HepG2 (cell line): ENCODE data around the gene CFAP69. TPM values are rescaled to one million over a fixed set of nuclear protein-coding genes. Genes with fewer than 3 reads are reported as not detected.

Source experiments
- ATAD3A ChIP-seq: sonication (generic); formaldehyde crosslinking; IDR thresholded peaks from 2 replicates; pipeline ENCODE4 v1.4.0; 2020; ENCODE audit warnings: missing genetic modification reagents
- ERF ChIP-seq: IDR thresholded peaks from 2 replicates; pipeline ENCODE4 v1.6.1; 2018; ENCODE audit warnings: missing biosample characterization, missing genetic modification reagents
- FOXP1 ChIP-seq, 2 experiments: fragments of 450-650 bp in 1 of 2; IDR thresholded peaks; 2 replicates each; pipeline ENCODE4 v1.6.1; 2017 to 2018; ENCODE audit warnings: antibody characterized with exemption in 1 of 2
- NR2F6 ChIP-seq, 2 experiments: IDR thresholded peaks; 2 replicates each; pipeline ENCODE4 v1.6.1; 2016; ENCODE audit warnings: antibody characterized with exemption in 1 of 2, mild to moderate bottlenecking in 1 of 2
- RFX3 ChIP-seq: IDR thresholded peaks from 2 replicates; pipeline ENCODE4 v1.6.1; 2016; ENCODE audit warnings: missing biosample characterization, missing genetic modification reagents
- ZNF276 ChIP-seq: sonication (generic); formaldehyde crosslinking; IDR thresholded peaks from 2 replicates; pipeline ENCODE4 v1.4.0; 2020; ENCODE audit warnings: mild to moderate bottlenecking, low read depth, missing genetic modification reagents
- ZNF331 ChIP-seq: sonication (generic); formaldehyde crosslinking; IDR thresholded peaks from 2 replicates; pipeline ENCODE4 v1.4.0; 2020; ENCODE audit warnings: missing genetic modification reagents
- ZNF598 ChIP-seq: sonication (generic); formaldehyde crosslinking; IDR thresholded peaks from 2 replicates; pipeline ENCODE4 v1.5.1; 2020; ENCODE audit warnings: mild to moderate bottlenecking, missing genetic modification reagents, borderline replicate concordance
- ZNF615 ChIP-seq: sonication (generic); formaldehyde crosslinking; IDR thresholded peaks from 2 replicates; pipeline ENCODE4 v1.5.0; 2020; ENCODE audit warnings: mild to moderate bottlenecking, missing genetic modification reagents, borderline replicate concordance
- polyA plus RNA-seq, 8 experiments: library from polyadenylated mRNA; depleted of rRNA in 3 of 8; stranded (reverse) in 7 of 8; unstranded in 1 of 8; fragments of >200 nt; fragmentation: Illumina TruSeq in 4 of 8; extraction: Trizol in 4 of 8; gene quantifications; 2 replicates each; pipeline versions ENCODE4 v1.2.1 to v1.2.3, GENCODE V29; 2011 to 2016; ENCODE audit warnings: low read depth in 4 of 8, missing spikeins in 1 of 8, mixed read lengths in 1 of 8; ENCODE audit not compliant: insufficient read depth in 1 of 8
- total RNA-seq, 5 experiments: library from RNA; depleted of rRNA; stranded (reverse); fragments of >200 nt; fragmentation: Illumina TruSeq; extraction: Trizol; gene quantifications; 2 replicates each; pipeline ENCODE4 v1.2.3, GENCODE V29; 2016; ENCODE audit warnings: low read depth in 1 of 5
- TF ChIP-seq, protein P1 (sequence below): IDR thresholded peaks from 2 replicates; pipeline ENCODE4 v1.6.1; 2016; ENCODE audit warnings: low read depth
- TF ChIP-seq, protein P2 (sequence below): IDR thresholded peaks from 2 replicates; pipeline ENCODE4 v1.6.1; 2016; ENCODE audit warnings: missing compliant biosample characterization, missing genetic modification reagents, borderline replicate concordance
- TF ChIP-seq, protein P3 (sequence below): sonication (generic); formaldehyde crosslinking; IDR thresholded peaks from 2 replicates; pipeline ENCODE4 v1.9.0; 2022; ENCODE audit warnings: missing genetic modification reagents, mild to moderate bottlenecking, borderline replicate concordance
- TF ChIP-seq, protein P4 (sequence below): sonication (generic); formaldehyde crosslinking; IDR thresholded peaks from 2 replicates; pipeline ENCODE4 v1.5.1; 2020; ENCODE audit warnings: mild to moderate bottlenecking, missing genetic modification reagents
- TF ChIP-seq, protein P5 (sequence below): sonication (generic); formaldehyde crosslinking; IDR thresholded peaks from 2 replicates; pipeline ENCODE4 v1.8.0; 2022; ENCODE audit warnings: mild to moderate bottlenecking, missing genetic modification reagents
- TF ChIP-seq, protein P6 (sequence below): sonication (generic); formaldehyde crosslinking; IDR thresholded peaks from 2 replicates; pipeline ENCODE4 v1.4.0; 2020; ENCODE audit warnings: mild to moderate bottlenecking, missing genetic modification reagents

CFAP69 gene
- total and polyA plus RNA-seq, 2 of the 13 experiments (the other 11 are each of a cell fraction or from before 2014, with no cell fraction given): 2.2 to 4.0 TPM

DNA sequence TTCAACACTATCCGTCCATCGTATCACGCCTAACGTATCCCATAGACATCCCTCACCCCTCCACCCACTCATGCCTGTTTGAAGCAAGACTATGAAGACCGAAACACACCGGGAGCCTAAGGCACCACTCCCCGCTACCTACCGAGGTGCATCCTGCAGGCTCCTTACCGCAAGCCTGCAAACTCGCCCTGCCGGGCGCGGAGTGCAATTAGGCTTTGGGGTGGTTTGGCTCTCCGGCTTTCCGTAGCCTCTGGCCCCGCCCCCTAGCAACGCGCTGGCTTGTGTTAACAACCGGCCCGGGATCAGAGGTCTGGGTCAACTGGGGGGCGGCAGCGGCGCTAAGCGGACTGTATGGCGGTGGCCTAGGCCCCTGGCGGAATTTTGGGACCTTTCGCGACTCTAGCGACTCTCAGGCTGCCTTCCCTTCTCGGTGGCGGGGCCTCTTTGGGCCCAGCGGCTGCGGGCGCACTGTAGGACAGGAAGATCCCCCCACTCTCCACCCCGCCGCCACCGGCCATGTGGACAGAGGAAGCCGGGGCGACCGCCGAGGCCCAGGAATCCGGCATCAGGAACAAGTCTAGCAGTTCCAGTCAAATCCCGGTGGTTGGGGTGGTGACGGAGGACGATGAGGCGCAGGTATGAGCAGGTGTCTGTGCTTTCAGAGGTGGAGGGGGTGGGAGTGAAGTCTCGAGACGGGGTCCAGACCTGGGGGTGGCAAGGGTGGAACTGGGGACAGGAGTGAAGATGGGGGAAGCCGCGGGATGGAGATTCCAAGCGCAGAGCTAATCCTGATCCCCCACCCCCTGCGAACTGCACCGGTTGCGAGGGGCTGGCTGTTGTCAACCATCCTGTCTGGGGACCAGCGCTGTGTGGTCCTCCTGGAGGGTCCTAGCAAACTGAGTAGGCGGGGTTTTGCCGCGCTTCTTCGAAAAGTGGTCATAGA, at the start of gene CFAP69 (continued):
- TF ChIP-seq, protein P1, sequence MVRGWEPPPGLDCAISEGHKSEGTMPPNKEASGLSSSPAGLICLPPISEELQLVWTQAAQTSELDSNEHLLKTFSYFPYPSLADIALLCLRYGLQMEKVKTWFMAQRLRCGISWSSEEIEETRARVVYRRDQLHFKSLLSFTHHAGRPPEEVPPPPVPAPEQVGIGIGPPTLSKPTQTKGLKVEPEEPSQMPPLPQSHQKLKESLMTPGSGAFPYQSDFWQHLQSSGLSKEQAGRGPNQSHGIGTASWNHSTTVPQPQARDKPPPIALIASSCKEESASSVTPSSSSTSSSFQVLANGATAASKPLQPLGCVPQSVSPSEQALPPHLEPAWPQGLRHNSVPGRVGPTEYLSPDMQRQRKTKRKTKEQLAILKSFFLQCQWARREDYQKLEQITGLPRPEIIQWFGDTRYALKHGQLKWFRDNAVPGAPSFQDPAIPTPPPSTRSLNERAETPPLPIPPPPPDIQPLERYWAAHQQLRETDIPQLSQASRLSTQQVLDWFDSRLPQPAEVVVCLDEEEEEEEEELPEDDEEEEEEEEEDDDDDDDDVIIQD (CRISPR knock-in tag): peak; percentile 50; the same call in 1 of the 2 replicates
- TF ChIP-seq ZNF598 (CRISPR knock-in tag) (peak; percentile 77; the same call in 1 of the 2 replicates), RFX3 (CRISPR knock-in tag) (peak; percentile 97), NR2F6 (IDR thresholded peaks at IDR 0.05) (peak; percentile 84), NR2F6 (CRISPR knock-in tag; IDR thresholded peaks at IDR 0.05) (peak; percentile 81), ZNF276 (CRISPR knock-in tag) (peak; percentile 50; the same call in 1 of the 2 replicates), ZNF615 (CRISPR knock-in tag) (peak; percentile 53; the same call in 1 of the 2 replicates), ATAD3A (CRISPR knock-in tag) (no peak), FOXP1 (IDR thresholded peaks at IDR 0.05) (no peak), FOXP1 (CRISPR knock-in tag; IDR thresholded peaks at IDR 0.05) (no peak), ERF (CRISPR knock-in tag) (0 out of 2 replicates have a peak, but pooled peaks have one; percentile 27), ZNF331 (CRISPR knock-in tag) (peak; percentile 73; the same call in 1 of the 2 replicates)
- TF ChIP-seq, protein P2, sequence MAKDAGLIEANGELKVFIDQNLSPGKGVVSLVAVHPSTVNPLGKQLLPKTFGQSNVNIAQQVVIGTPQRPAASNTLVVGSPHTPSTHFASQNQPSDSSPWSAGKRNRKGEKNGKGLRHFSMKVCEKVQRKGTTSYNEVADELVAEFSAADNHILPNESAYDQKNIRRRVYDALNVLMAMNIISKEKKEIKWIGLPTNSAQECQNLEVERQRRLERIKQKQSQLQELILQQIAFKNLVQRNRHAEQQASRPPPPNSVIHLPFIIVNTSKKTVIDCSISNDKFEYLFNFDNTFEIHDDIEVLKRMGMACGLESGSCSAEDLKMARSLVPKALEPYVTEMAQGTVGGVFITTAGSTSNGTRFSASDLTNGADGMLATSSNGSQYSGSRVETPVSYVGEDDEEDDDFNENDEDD (CRISPR knock-in tag): no peak
- TF ChIP-seq, protein P3, sequence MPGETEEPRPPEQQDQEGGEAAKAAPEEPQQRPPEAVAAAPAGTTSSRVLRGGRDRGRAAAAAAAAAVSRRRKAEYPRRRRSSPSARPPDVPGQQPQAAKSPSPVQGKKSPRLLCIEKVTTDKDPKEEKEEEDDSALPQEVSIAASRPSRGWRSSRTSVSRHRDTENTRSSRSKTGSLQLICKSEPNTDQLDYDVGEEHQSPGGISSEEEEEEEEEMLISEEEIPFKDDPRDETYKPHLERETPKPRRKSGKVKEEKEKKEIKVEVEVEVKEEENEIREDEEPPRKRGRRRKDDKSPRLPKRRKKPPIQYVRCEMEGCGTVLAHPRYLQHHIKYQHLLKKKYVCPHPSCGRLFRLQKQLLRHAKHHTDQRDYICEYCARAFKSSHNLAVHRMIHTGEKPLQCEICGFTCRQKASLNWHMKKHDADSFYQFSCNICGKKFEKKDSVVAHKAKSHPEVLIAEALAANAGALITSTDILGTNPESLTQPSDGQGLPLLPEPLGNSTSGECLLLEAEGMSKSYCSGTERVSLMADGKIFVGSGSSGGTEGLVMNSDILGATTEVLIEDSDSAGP (CRISPR knock-in tag): peak; percentile 84; the same call in 1 of the 2 replicates
- TF ChIP-seq, protein P4, sequence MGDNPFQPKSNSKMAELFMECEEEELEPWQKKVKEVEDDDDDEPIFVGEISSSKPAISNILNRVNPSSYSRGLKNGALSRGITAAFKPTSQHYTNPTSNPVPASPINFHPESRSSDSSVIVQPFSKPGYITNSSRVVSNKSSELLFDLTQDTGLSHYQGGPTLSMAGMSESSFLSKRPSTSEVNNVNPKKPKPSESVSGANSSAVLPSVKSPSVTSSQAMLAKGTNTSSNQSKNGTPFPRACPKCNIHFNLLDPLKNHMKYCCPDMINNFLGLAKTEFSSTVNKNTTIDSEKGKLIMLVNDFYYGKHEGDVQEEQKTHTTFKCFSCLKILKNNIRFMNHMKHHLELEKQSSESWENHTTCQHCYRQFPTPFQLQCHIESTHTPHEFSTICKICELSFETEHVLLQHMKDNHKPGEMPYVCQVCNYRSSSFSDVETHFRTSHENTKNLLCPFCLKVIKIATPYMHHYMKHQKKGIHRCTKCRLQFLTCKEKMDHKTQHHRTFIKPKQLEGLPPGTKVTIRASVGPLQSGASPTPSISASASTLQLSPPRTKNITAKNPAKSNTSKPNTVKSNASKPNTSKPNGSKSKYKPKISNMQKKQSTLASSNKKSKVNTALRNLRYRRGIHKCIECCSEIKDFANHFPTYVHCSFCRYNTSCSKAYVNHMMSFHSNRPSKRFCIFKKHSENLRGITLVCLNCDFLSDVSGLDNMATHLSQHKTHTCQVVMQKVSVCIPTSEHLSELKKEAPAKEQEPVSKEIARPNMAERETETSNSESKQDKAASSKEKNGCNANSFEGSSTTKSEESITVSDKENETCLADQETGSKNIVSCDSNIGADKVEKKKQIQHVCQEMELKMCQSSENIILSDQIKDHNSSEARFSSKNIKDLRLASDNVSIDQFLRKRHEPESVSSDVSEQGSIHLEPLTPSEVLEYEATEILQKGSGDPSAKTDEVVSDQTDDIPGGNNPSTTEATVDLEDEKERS (CRISPR knock-in tag): no peak; the same call in 1 of the 2 replicates
- TF ChIP-seq, protein P5, sequence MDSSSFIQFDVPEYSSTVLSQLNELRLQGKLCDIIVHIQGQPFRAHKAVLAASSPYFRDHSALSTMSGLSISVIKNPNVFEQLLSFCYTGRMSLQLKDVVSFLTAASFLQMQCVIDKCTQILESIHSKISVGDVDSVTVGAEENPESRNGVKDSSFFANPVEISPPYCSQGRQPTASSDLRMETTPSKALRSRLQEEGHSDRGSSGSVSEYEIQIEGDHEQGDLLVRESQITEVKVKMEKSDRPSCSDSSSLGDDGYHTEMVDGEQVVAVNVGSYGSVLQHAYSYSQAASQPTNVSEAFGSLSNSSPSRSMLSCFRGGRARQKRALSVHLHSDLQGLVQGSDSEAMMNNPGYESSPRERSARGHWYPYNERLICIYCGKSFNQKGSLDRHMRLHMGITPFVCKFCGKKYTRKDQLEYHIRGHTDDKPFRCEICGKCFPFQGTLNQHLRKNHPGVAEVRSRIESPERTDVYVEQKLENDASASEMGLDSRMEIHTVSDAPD (CRISPR knock-in tag): 0 out of 2 replicates have a peak, but pooled peaks have one; percentile 22
- TF ChIP-seq, protein P6, sequence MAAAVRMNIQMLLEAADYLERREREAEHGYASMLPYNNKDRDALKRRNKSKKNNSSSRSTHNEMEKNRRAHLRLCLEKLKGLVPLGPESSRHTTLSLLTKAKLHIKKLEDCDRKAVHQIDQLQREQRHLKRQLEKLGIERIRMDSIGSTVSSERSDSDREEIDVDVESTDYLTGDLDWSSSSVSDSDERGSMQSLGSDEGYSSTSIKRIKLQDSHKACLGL (CRISPR knock-in tag): peak; percentile 93; the same call in 1 of the 2 replicates
